GM20000 (cell line): ENCODE data around the gene GREB1L.

Experiments used
- DNase-seq: peaks from one replicate; pipeline ENCODE4 v3.0.0; 2012; ENCODE audit warnings: low spot score
- CTCF ChIP-seq: IDR thresholded peaks from 2 replicates; pipeline ENCODE4 v1.5.1; 2012; ENCODE audit warnings: mild to moderate bottlenecking, control low read depth; ENCODE audit errors: extremely low read depth, missing control alignments

GREB1L gene

GRCh38 chr18:21242780-21243401 lies 859 bp downstream of the GREB1L start:
- no peak for TF ChIP-seq CTCF
- peak; percentile 33 for DNase-seq

GRCh38 chr18:21254576-21254975 lies 12.5 kb downstream of the GREB1L start:
- no peak for TF ChIP-seq CTCF
- DNase-seq = no peak

- no peak for TF ChIP-seq CTCF
Measured at GRCh38 chr18:21255211-21255610, 13.2 kb downstream of the GREB1L start.

GRCh38 chr18:21257386-21257785 lies 15.4 kb downstream of the GREB1L start:
- no peak for TF ChIP-seq CTCF
- no peak for DNase-seq

More at GRCh38 chr18:21255211-21255610, 13.2 kb downstream of the GREB1L start:
- DNase-seq = no peak

GRCh38 chr18:21260621-21261020 lies 18.6 kb downstream of the GREB1L start:
- DNase-seq = no peak
- TF ChIP-seq CTCF = no peak

- no peak for TF ChIP-seq CTCF
- DNase-seq = no peak
Measured at GRCh38 chr18:21261352-21261751, 19.3 kb downstream of the GREB1L start.

GRCh38 chr18:21262244-21262643 lies 20.2 kb downstream of the GREB1L start:
- no peak for DNase-seq

More at GRCh38 chr18:21262244-21262643, 20.2 kb downstream of the GREB1L start:
- TF ChIP-seq CTCF = no peak
